HEK293 (cell line): ENCODE measurements around the gene EEF1A2.

Experiments used
- CTCF ChIA-PET: fragments of 350-600 bp; formaldehyde crosslinking; extraction: SDS; loops from one replicate; lab custom pipeline; 2021; ENCODE audit warnings: antibody characterized with exemption; lab: Yijun Ruan, JAX
- POLR2A ChIA-PET: fragments of 300-600 bp; formaldehyde crosslinking; extraction: SDS; loops from one replicate; lab custom pipeline; 2020; ENCODE audit warnings: antibody characterized with exemption, inconsistent platforms; lab: Yijun Ruan, JAX
- H3K27ac ChIP-seq: fragments of 200-500 bp; sonication (Bioruptor generic); 2 replicates; pipeline ENCODE4 v1.5.1; 2014; ENCODE audit warnings: low read depth, low read length, control low read depth, inconsistent platforms; ENCODE audit errors: extremely low read depth
- H3K36me3 ChIP-seq, 2 experiments: fragments of 200-500 bp in 1 of 2; sonication (Bioruptor generic) in 1 of 2; 1 replicate in 1 of 2; 2 replicates in 1 of 2; pipeline ENCODE4 v1.5.1; 2014 to 2017; ENCODE audit warnings: inconsistent platforms in 2 of 2, low read length in 2 of 2; ENCODE audit not compliant: control insufficient read depth in 2 of 2, insufficient read depth in 1 of 2
- H3K4me1 ChIP-seq: fragments of 200-500 bp; sonication (Bioruptor generic); 2 replicates; pipeline ENCODE4 v1.5.1; 2014; ENCODE audit warnings: mild to moderate bottlenecking, low read length, inconsistent platforms; ENCODE audit not compliant: control insufficient read depth, insufficient read depth
- H3K4me3 ChIP-seq: 2 replicates; pipeline ENCODE4 v1.5.1; 2011; ENCODE audit warnings: low read depth, mild to moderate bottlenecking, control low read depth, low read length, moderate library complexity
- H3K9me3 ChIP-seq: fragments of 200-500 bp; sonication (Bioruptor generic); 2 replicates; pipeline ENCODE4 v1.5.1; 2014; ENCODE audit warnings: low read depth, low read length, inconsistent platforms; ENCODE audit not compliant: control insufficient read depth, insufficient read depth
- GLIS2 ChIP-seq: fragments of 450-650 bp; formaldehyde crosslinking; IDR thresholded peaks from 2 replicates; pipeline ENCODE4 v1.5.1; 2016; ENCODE audit warnings: missing biosample characterization, missing genetic modification characterization
- KLF1 ChIP-seq: fragments of 450-650 bp; formaldehyde crosslinking; IDR thresholded peaks from 2 replicates; pipeline ENCODE4 v1.5.1; 2016; ENCODE audit warnings: missing biosample characterization, missing genetic modification characterization
- MEIS1 ChIP-seq: sonication (generic); formaldehyde crosslinking; IDR thresholded peaks from 2 replicates; pipeline ENCODE4 v1.8.1; 2022; ENCODE audit warnings: missing genetic modification reagents, mild to moderate bottlenecking, borderline replicate concordance
- OSR2 ChIP-seq: fragments of 450-650 bp; formaldehyde crosslinking; IDR thresholded peaks from 2 replicates; pipeline ENCODE4 v1.5.1; 2016; ENCODE audit warnings: missing biosample characterization, missing genetic modification characterization
- TCF7L2 ChIP-seq: IDR thresholded peaks from 2 replicates; pipeline ENCODE4 v1.6.1; 2011; ENCODE audit warnings: low read depth, mild to moderate bottlenecking, inconsistent platforms, low read length, moderate library complexity, borderline replicate concordance
- ZBTB20 ChIP-seq: fragments of 450-650 bp; formaldehyde crosslinking; IDR thresholded peaks from 2 replicates; pipeline ENCODE4 v1.5.1; 2016; ENCODE audit warnings: missing biosample characterization, missing genetic modification characterization
- ZFP41 ChIP-seq: fragments of 450-650 bp; formaldehyde crosslinking; IDR thresholded peaks from 2 replicates; pipeline ENCODE4 v1.5.1; 2016; ENCODE audit warnings: missing biosample characterization, missing genetic modification characterization, borderline replicate concordance
- ZNF155 ChIP-seq: fragments of 450-650 bp; formaldehyde crosslinking; IDR thresholded peaks from 2 replicates; pipeline ENCODE4 v1.5.1; 2016; ENCODE audit warnings: missing biosample characterization, missing genetic modification characterization
- ZNF19 ChIP-seq: fragments of 450-650 bp; formaldehyde crosslinking; IDR thresholded peaks from 2 replicates; pipeline ENCODE4; 2016; ENCODE audit warnings: missing biosample characterization, missing genetic modification characterization, low read depth
- ZNF211 ChIP-seq: fragments of 450-650 bp; formaldehyde crosslinking; IDR thresholded peaks from 2 replicates; pipeline ENCODE4 v1.5.1; 2016; ENCODE audit warnings: low read depth, missing biosample characterization, missing genetic modification characterization
- ZNF221 ChIP-seq: fragments of 450-650 bp; formaldehyde crosslinking; IDR thresholded peaks from 2 replicates; pipeline ENCODE4 v1.5.1; 2017; ENCODE audit warnings: missing biosample characterization, missing genetic modification characterization, borderline replicate concordance
- ZNF341 ChIP-seq: fragments of 450-650 bp; formaldehyde crosslinking; IDR thresholded peaks from 2 replicates; pipeline ENCODE4; 2016; ENCODE audit warnings: low read depth, missing biosample characterization, missing genetic modification characterization
- ZNF426 ChIP-seq: fragments of 450-650 bp; formaldehyde crosslinking; IDR thresholded peaks from 2 replicates; pipeline ENCODE4 v1.5.1; 2017; ENCODE audit warnings: missing biosample characterization, missing genetic modification characterization, mild to moderate bottlenecking, inconsistent platforms, moderate library complexity
- ZNF529 ChIP-seq: fragments of 450-650 bp; formaldehyde crosslinking; IDR thresholded peaks from 2 replicates; pipeline ENCODE4 v1.5.1; 2017; ENCODE audit warnings: missing genetic modification characterization, missing biosample characterization; ENCODE audit not compliant: insufficient replicate concordance
- ZNF596 ChIP-seq: fragments of 450-650 bp; IDR thresholded peaks from 2 replicates; pipeline ENCODE4 v1.5.0; 2018; ENCODE audit warnings: missing biosample characterization, mild to moderate bottlenecking, missing genetic modification characterization, moderate library complexity
- ZNF610 ChIP-seq: fragments of 450-650 bp; formaldehyde crosslinking; IDR thresholded peaks from 2 replicates; pipeline ENCODE4 v1.5.1; 2016; ENCODE audit warnings: missing biosample characterization, missing genetic modification characterization, borderline replicate concordance
- ZNF660 ChIP-seq: fragments of 450-650 bp; IDR thresholded peaks from 2 replicates; pipeline ENCODE4 v1.5.1; 2018; ENCODE audit warnings: missing biosample characterization, mild to moderate bottlenecking, missing genetic modification characterization
- ZNF701 ChIP-seq: fragments of 450-650 bp; formaldehyde crosslinking; IDR thresholded peaks from 2 replicates; pipeline ENCODE4 v1.5.1; 2016; ENCODE audit warnings: missing biosample characterization, missing genetic modification characterization
- ZNF777 ChIP-seq: fragments of 450-650 bp; formaldehyde crosslinking; IDR thresholded peaks from 2 replicates; pipeline ENCODE4 v1.5.1; 2017; ENCODE audit warnings: missing biosample characterization, missing genetic modification characterization, borderline replicate concordance
- ZSCAN23 ChIP-seq: fragments of 450-650 bp; formaldehyde crosslinking; IDR thresholded peaks from 2 replicates; pipeline ENCODE4 v1.5.1; 2016; ENCODE audit warnings: missing biosample characterization, missing genetic modification characterization
- TF ChIP-seq, protein P1 (sequence below): fragments of 450-650 bp; formaldehyde crosslinking; IDR thresholded peaks from 2 replicates; pipeline ENCODE4 v1.5.1; 2016; ENCODE audit warnings: missing biosample characterization, missing genetic modification characterization
- TF ChIP-seq, protein P2 (sequence below): fragments of 450-650 bp; formaldehyde crosslinking; IDR thresholded peaks from 2 replicates; pipeline ENCODE4 v1.5.1; 2017; ENCODE audit warnings: missing biosample characterization, mild to moderate bottlenecking, missing genetic modification characterization, moderate library complexity
- TF ChIP-seq, protein P3 (sequence below): fragments of 450-650 bp; formaldehyde crosslinking; IDR thresholded peaks from 2 replicates; pipeline ENCODE4 v1.5.1; 2016; ENCODE audit warnings: missing biosample characterization, missing genetic modification characterization
- TF ChIP-seq, protein P4 (sequence below): fragments of 450-650 bp; formaldehyde crosslinking; IDR thresholded peaks from 2 replicates; pipeline ENCODE4 v1.5.1; 2016; ENCODE audit warnings: missing biosample characterization, missing genetic modification characterization, low read depth
- TF ChIP-seq, protein P5 (sequence below): fragments of 450-650 bp; formaldehyde crosslinking; IDR thresholded peaks from 2 replicates; pipeline ENCODE4 v1.5.1; 2016; ENCODE audit warnings: missing biosample characterization, missing genetic modification characterization

Gene EEF1A2

DNA sequence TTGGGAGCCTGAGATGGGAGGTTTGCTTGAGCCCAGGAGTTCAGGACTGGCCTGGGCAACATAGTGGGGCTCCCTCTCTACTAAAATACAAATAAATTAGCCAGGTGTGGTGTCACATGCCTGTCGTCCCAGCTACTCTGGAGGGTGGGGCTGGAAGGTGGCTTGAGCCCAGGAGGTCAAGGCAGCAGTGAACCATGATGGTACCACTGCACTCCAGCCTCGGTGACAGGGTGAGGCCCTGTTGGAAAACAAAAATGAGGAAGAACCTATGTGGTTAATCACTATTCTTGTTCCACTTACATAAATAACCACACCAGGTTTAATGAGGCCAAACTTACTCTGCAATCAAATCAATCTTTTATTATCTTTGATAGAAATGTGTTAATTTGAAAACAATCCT, 27.1 kb upstream of the EEF1A2 start:
- ChIA-PET POLR2A (interaction anchor here (0.7 to 0.8 kb wide), 4 partner anchors 19 to 232 kb away, joined by 3 to 5 read pairs (median 4); no protein-coding TSS in a partner anchor), CTCF (no interaction called here)
- Histone ChIP-seq H3K4me3 (no peak overlapping the region), H3K27ac (no peak overlapping the region), H3K9me3 (no peaks in the 10 kb centered on the region), H3K4me1 (no peaks in the 10 kb centered on the region), H3K36me3 (peaks cover 0 to 24% of the 10 kb centered on the region in 2 experiments; a peak in 1 of 3 replicates)
- no peak for TF ChIP-seq ZNF19 (tag by site-specific recombination)
- TF ChIP-seq ZNF610 (tag by site-specific recombination): no peak

DNA sequence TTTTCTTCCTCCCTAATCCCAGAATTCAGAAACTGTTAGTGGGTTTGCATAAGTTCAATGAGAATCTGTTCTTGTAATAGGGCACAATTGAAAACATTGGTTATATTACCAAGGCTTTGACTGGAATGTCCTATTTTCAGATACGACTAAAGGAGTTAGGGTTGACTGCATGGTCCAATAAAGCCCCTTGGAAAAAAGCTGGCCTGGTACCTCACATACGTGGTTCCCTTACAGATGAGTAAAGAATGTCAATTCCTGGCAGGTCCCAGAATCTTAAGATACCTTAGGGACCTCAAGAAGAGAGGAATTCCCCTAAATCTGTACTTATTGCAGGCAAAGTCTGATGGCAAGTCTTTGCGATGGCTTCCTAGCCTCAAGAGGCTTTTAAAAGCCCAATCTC, 26.3 kb upstream of the EEF1A2 start:
- H3K4me3 ChIP-seq: no peak overlapping the region
- POLR2A ChIA-PET: interaction anchor here (0.7 kb wide), 3 partner anchors 47 to 231 kb away, joined by 4 to 5 read pairs (median 4); no protein-coding TSS in a partner anchor
- no peaks in the 10 kb centered on the region for H3K4me1 ChIP-seq
- H3K36me3 ChIP-seq: peaks cover 0 to 24% of the 10 kb centered on the region in 2 experiments; a peak in 1 of 3 replicates
- TF ChIP-seq ZNF701 (tag by site-specific recombination) (no peak), ZNF341 (no peak), OSR2 (tag by site-specific recombination) (no peak), ZNF610 (tag by site-specific recombination) (no peak), ZNF529 (tag by site-specific recombination) (no peak), ZNF211 (tag by site-specific recombination) (no peak)
- TF ChIP-seq, protein P1, sequence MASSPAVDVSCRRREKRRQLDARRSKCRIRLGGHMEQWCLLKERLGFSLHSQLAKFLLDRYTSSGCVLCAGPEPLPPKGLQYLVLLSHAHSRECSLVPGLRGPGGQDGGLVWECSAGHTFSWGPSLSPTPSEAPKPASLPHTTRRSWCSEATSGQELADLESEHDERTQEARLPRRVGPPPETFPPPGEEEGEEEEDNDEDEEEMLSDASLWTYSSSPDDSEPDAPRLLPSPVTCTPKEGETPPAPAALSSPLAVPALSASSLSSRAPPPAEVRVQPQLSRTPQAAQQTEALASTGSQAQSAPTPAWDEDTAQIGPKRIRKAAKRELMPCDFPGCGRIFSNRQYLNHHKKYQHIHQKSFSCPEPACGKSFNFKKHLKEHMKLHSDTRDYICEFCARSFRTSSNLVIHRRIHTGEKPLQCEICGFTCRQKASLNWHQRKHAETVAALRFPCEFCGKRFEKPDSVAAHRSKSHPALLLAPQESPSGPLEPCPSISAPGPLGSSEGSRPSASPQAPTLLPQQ: no peak
- no peaks in the 10 kb centered on the region for H3K9me3 ChIP-seq
- CTCF ChIA-PET: no interaction called here
- no peak overlapping the region for H3K27ac ChIP-seq

DNA sequence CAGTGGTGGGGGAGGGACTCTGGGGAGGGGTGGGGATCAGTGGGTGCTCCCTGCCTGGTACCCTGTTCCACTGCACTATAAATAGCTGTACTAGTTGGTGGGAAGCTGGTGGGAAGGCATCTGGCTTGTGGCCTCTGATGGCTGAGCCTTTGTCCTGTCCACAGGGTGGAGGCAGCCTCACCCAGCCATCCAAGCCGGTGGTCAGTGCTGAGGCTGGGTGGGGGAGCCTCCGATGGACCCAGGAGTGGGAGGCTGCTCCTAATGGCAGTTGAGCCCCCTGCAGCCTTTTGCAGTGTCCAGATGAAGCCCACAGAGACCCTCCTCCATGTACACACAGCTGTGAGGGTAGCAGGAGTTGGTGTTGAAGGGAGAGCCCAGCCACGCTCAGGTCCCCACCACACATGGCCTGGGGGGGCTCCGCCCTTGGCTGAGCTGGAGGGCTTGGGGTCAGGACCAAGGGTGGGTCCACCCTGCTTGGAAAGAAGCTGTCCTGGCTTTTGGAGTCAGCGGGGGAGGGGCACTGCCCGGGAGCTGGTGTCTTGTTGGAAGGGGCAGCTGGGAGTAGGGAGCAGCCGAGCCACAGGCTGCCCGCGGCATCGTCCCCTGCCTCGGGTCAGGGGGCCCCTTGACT, 24.2 kb upstream of the EEF1A2 start:
- CTCF ChIA-PET: interaction anchor here (1.0 to 2.1 kb wide), 3 partner anchors 13 to 27 kb away, joined by 5 to 7 read pairs (median 6); no protein-coding TSS in a partner anchor
- no peak overlapping the region for H3K27ac ChIP-seq
- H3K4me1 ChIP-seq: no peaks in the 10 kb centered on the region
- no peak overlapping the region for H3K4me3 ChIP-seq
- POLR2A ChIA-PET: interaction anchor here (0.6 to 1.0 kb wide), 4 partner anchors 12 to 1140 kb away, joined by 3 to 4 read pairs (median 4); no protein-coding TSS in a partner anchor
- peaks cover 0 to 24% of the 10 kb centered on the region in 2 experiments; a peak in 1 of 3 replicates for H3K36me3 ChIP-seq
- no peaks in the 10 kb centered on the region for H3K9me3 ChIP-seq
- TF ChIP-seq KLF1 (tag by site-specific recombination): no peak
- no peak for TF ChIP-seq ZBTB20 (tag by site-specific recombination)
- no peak for TF ChIP-seq ZNF155 (tag by site-specific recombination)
- TF ChIP-seq, protein P2, sequence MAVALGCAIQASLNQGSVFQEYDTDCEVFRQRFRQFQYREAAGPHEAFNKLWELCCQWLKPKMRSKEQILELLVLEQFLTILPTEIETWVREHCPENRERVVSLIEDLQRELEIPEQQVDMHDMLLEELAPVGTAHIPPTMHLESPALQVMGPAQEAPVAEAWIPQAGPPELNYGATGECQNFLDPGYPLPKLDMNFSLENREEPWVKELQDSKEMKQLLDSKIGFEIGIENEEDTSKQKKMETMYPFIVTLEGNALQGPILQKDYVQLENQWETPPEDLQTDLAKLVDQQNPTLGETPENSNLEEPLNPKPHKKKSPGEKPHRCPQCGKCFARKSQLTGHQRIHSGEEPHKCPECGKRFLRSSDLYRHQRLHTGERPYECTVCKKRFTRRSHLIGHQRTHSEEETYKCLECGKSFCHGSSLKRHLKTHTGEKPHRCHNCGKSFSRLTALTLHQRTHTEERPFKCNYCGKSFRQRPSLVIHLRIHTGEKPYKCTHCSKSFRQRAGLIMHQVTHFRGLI (tag by site-specific recombination): no peak
- TF ChIP-seq MEIS1 (CRISPR knock-in tag): no peak
- TF ChIP-seq ZNF596 (tag by site-specific recombination): no peak
- TF ChIP-seq, protein P3, sequence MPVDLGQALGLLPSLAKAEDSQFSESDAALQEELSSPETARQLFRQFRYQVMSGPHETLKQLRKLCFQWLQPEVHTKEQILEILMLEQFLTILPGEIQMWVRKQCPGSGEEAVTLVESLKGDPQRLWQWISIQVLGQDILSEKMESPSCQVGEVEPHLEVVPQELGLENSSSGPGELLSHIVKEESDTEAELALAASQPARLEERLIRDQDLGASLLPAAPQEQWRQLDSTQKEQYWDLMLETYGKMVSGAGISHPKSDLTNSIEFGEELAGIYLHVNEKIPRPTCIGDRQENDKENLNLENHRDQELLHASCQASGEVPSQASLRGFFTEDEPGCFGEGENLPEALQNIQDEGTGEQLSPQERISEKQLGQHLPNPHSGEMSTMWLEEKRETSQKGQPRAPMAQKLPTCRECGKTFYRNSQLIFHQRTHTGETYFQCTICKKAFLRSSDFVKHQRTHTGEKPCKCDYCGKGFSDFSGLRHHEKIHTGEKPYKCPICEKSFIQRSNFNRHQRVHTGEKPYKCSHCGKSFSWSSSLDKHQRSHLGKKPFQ (tag by site-specific recombination): no peak
- TF ChIP-seq, protein P4, sequence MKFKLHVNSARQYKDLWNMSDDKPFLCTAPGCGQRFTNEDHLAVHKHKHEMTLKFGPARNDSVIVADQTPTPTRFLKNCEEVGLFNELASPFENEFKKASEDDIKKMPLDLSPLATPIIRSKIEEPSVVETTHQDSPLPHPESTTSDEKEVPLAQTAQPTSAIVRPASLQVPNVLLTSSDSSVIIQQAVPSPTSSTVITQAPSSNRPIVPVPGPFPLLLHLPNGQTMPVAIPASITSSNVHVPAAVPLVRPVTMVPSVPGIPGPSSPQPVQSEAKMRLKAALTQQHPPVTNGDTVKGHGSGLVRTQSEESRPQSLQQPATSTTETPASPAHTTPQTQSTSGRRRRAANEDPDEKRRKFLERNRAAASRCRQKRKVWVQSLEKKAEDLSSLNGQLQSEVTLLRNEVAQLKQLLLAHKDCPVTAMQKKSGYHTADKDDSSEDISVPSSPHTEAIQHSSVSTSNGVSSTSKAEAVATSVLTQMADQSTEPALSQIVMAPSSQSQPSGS (tag by site-specific recombination): no peak
- TF ChIP-seq ZNF426 (tag by site-specific recombination): no peak
- no peak for TF ChIP-seq GLIS2
- TF ChIP-seq, protein P5, sequence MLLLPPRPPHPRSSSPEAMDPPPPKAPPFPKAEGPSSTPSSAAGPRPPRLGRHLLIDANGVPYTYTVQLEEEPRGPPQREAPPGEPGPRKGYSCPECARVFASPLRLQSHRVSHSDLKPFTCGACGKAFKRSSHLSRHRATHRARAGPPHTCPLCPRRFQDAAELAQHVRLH: no peak
- no peak for TF ChIP-seq ZNF660 (tag by site-specific recombination)
- no peak for TF ChIP-seq ZNF221 (tag by site-specific recombination)
- TF ChIP-seq ZNF610 (tag by site-specific recombination): no peak
- TF ChIP-seq ZFP41 (tag by site-specific recombination): no peak
- TF ChIP-seq TCF7L2: no peak
- no peak for TF ChIP-seq ZNF777
- TF ChIP-seq ZSCAN23 (tag by site-specific recombination): no peak
